Gastrocnemius medialis (tissue), 4 donors: ENCODE results near the gene MUC15. TPM values are rescaled to one million over a fixed set of nuclear protein-coding genes. Genes with fewer than 3 reads are reported as not detected.

Experiments used
- ATAC-seq, 2 donors: fragments of 150-250 bp; one replicate each; pipeline ENCODE4 v1.9.1; 2016
- DNase-seq, 2 donors: peaks; one replicate each; pipeline ENCODE4 v3.0.0-alpha.2; 2019
- H3K27ac ChIP-seq, 4 donors: fragments of 200-600 bp; sonication (generic); 1 replicate in 1 of 4; 2 replicates in 3 of 4; pipeline ENCODE4 v1.5.1; 2016 to 2018; ENCODE audit warnings: mild to moderate bottlenecking in 2 of 4, moderate library complexity in 1 of 4
- H3K27me3 ChIP-seq, 3 donors: fragments of 200-600 bp; sonication (generic) in 2 of 3; 1 replicate in 1 of 3; 2 replicates in 2 of 3; pipeline versions ENCODE4 v1.5.1 to v1.6.0; 2016 to 2019; ENCODE audit warnings: mild to moderate bottlenecking in 1 of 3, moderate library complexity in 1 of 3
- H3K36me3 ChIP-seq, 2 donors: fragments of 200-600 bp; sonication (generic) in 1 of 2; one replicate each; pipeline ENCODE4 v1.5.1; 2017 to 2018
- H3K4me1 ChIP-seq, 2 donors: fragments of 200-600 bp; sonication (generic) in 1 of 2; one replicate each; pipeline ENCODE4 v1.5.1; 2016 to 2017; ENCODE audit warnings: mild to moderate bottlenecking in 2 of 2
- H3K4me3 ChIP-seq, 4 donors: fragments of 200-600 bp; sonication (generic) in 3 of 4; 1 replicate in 1 of 4; 2 replicates in 3 of 4; pipeline ENCODE4 v1.5.1; 2016 to 2019; ENCODE audit warnings: mild to moderate bottlenecking in 2 of 4
- H3K9me3 ChIP-seq, 3 donors: fragments of 200-600 bp; sonication (generic) in 2 of 3; 1 replicate in 1 of 3; 2 replicates in 2 of 3; pipeline ENCODE4 v1.5.1; 2016 to 2019
- POLR2A ChIP-seq, 2 donors: fragments of 450-650 bp; IDR thresholded peaks; one replicate each; pipeline ENCODE4 v1.6.1; 2017; ENCODE audit warnings: antibody characterized with exemption in 2 of 2, mild to moderate bottlenecking in 2 of 2, moderate library complexity in 2 of 2
- in situ Hi-C, 4 donors: fragments of 200-750 bp; cut with MboI; loops; one replicate each; pipeline versions ENCODE4 v1.15.0 to v1.8.0; 2017; ENCODE audit warnings: low sequenced_read_pairs in 4 of 4
- intact Hi-C: fragments of 100-400 bp; cut with DNase I; formaldehyde crosslinking; loops from one replicate; pipeline ENCODE4 v1.15.1; 2023; ENCODE audit warnings: low total_unique reads
- total RNA-seq, 4 donors: library from RNA; depleted of rRNA; stranded (reverse); fragments of >200 nt; gene quantifications; one replicate each; pipeline versions ENCODE4 v1.1.0 to v1.2.3, GENCODE V29; 2016
- TF ChIP-seq, protein P1 (sequence below), 5 experiments: fragments of 450-650 bp in 3 of 5; fragments of 200-600 bp in 2 of 5; sonication (generic) in 2 of 5; IDR thresholded peaks in 4 of 5; conservative IDR thresholded peaks in 1 of 5; 1 replicate in 4 of 5; 2 replicates in 1 of 5; pipeline ENCODE4 v1.5.1; 2016 to 2019; ENCODE audit warnings: antibody characterized with exemption in 5 of 5, mild to moderate bottlenecking in 3 of 5, moderate library complexity in 3 of 5

MUC15 gene
- total RNA-seq, 4 donors from 2014 or later, result not detected

- no peaks in the 10 kb centered on the region for H3K9me3 ChIP-seq
- H3K36me3 ChIP-seq, result no peaks in the 10 kb centered on the region
- intact Hi-C loops (no loop called here), in situ Hi-C loops (no loop called here)
- DNase-seq (no peak), ATAC-seq (no peak)
- H3K4me1 ChIP-seq, result no peaks in the 10 kb centered on the region
- H3K27me3 ChIP-seq, result no peaks in the 10 kb centered on the region
- no peak for TF ChIP-seq POLR2A (IDR thresholded peaks at IDR 0.05)
- TF ChIP-seq, protein P1, sequence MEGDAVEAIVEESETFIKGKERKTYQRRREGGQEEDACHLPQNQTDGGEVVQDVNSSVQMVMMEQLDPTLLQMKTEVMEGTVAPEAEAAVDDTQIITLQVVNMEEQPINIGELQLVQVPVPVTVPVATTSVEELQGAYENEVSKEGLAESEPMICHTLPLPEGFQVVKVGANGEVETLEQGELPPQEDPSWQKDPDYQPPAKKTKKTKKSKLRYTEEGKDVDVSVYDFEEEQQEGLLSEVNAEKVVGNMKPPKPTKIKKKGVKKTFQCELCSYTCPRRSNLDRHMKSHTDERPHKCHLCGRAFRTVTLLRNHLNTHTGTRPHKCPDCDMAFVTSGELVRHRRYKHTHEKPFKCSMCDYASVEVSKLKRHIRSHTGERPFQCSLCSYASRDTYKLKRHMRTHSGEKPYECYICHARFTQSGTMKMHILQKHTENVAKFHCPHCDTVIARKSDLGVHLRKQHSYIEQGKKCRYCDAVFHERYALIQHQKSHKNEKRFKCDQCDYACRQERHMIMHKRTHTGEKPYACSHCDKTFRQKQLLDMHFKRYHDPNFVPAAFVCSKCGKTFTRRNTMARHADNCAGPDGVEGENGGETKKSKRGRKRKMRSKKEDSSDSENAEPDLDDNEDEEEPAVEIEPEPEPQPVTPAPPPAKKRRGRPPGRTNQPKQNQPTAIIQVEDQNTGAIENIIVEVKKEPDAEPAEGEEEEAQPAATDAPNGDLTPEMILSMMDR (IDR thresholded peaks at IDR 0.05 in 4 of 5, conservative IDR thresholded peaks at IDR 0.05 in 1 of 5), result no peak
- H3K27ac ChIP-seq, result no peak overlapping the region
- no peak overlapping the region for H3K4me3 ChIP-seq
Observed at GRCh38 chr11:26613759-26614158, 41.7 kb upstream of the MUC15 start.

GRCh38 chr11:26608507-26609146 lies 36.6 kb upstream of the MUC15 start:
- Histone ChIP-seq H3K4me3 (no peak overlapping the region), H3K27me3 (no peaks in the 10 kb centered on the region), H3K27ac (no peak overlapping the region), H3K36me3 (no peaks in the 10 kb centered on the region), H3K4me1 (no peaks in the 10 kb centered on the region), H3K9me3 (no peaks in the 10 kb centered on the region)
- ATAC-seq (no peak), DNase-seq (no peak)
- TF ChIP-seq POLR2A (IDR thresholded peaks at IDR 0.05), result no peak
- TF ChIP-seq, protein P1 (IDR thresholded peaks at IDR 0.05 in 4 of 5, conservative IDR thresholded peaks at IDR 0.05 in 1 of 5), result no peak
- in situ Hi-C loops, result no loop called here
- intact Hi-C loops, result no loop called here

DNA sequence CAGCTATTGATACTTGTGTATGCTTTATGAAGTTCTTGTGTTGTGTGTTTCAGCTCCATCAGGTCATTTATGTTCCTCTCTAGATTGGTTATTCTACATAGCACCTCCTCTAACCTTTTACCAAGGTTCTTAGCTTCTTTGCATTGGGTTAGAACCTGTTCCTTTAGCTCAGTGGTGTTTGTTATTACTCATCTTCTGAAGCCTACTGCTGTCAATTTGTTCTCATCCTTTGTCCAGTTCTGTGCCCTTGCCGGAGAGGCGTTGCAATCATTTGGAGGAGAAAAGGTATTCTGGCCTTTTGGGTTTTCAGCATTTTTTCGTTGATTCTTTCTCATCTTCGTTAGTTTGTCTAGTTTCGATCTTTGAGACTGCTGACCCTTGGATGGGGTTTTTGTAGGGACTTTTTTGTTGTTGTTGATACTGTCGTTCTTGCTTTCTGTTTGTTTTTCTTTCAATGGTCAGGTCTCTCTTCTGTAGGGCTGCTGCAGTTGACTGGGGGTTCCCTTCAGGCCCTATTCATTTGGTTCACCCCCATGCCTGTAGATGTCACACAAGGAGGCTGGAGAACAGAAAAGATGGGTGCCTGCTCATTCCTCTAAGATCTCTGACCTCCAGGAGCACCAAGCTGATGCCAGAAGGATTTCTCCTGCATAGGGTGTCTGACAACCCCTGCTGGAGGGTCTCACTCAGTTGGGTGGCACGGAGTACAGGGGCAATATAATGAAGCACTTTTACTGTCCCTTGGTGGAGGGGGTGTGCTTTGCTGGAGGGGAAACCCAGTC lies 35.9 kb upstream of the MUC15 start:
- TF ChIP-seq POLR2A (IDR thresholded peaks at IDR 0.05), result no peak
- TF ChIP-seq, protein P1 (IDR thresholded peaks at IDR 0.05 in 4 of 5, conservative IDR thresholded peaks at IDR 0.05 in 1 of 5), result no peak
- ATAC-seq, result no peak
- no peaks in the 10 kb centered on the region for H3K27me3 ChIP-seq
- no peak overlapping the region for H3K27ac ChIP-seq
- intact Hi-C loops (no loop called here), in situ Hi-C loops (no loop called here)
- H3K36me3 ChIP-seq, result no peaks in the 10 kb centered on the region
- H3K4me3 ChIP-seq, result no peak overlapping the region
- no peaks in the 10 kb centered on the region for H3K4me1 ChIP-seq
- H3K9me3 ChIP-seq, result no peaks in the 10 kb centered on the region
- DNase-seq, result no peak

DNA sequence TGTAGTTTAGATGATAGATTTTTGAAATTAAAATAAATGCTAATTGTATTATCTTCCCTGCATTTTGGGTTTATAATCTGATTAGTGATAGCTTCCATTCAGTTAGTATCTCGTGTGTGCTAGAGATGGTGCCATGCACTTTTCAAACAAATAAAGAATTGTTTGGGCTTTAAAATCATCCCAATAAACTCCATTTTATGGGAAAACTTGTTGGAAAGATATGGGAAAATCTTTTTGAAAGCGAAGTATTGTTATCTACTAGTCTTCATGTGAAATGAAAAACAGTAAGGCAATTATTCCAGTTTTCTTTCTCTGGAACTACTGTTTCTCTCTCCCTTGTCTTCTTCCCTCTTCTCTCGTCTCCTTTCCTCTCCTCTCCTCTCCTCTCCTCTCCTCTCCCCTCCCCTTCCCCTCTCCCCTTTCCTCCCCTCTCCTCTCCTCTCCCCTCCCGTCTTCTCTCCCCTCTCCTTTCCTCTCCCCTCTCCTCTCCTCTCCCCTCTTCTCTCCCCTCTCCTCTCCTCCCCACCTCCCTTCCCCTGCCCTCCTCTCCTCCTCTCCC lies 27.9 kb upstream of the MUC15 start:
- TF ChIP-seq, protein P1 (IDR thresholded peaks at IDR 0.05 in 4 of 5, conservative IDR thresholded peaks at IDR 0.05 in 1 of 5), result no peak
- no peak for TF ChIP-seq POLR2A (IDR thresholded peaks at IDR 0.05)
- no peak for ATAC-seq

More for the DNA sequence above, 27.9 kb upstream of the MUC15 start:
- H3K4me1 ChIP-seq, result no peaks in the 10 kb centered on the region
- intact Hi-C loops (no loop called here), in situ Hi-C loops (no loop called here)
- no peaks in the 10 kb centered on the region for H3K27me3 ChIP-seq
- no peak for DNase-seq
- no peak overlapping the region for H3K4me3 ChIP-seq
- no peaks in the 10 kb centered on the region for H3K36me3 ChIP-seq
- no peaks in the 10 kb centered on the region for H3K9me3 ChIP-seq
- no peak overlapping the region for H3K27ac ChIP-seq
